Gastroesophageal sphincter (tissue), 4 donors: ENCODE results near the gene TECPR1. TPM values are rescaled to one million over a fixed set of nuclear protein-coding genes. Genes with fewer than 3 reads are reported as not detected.

Source experiments
- ATAC-seq: fragments of 150-250 bp; one replicate; pipeline ENCODE4 v1.9.1; 2016; ENCODE audit warnings: mild to moderate bottlenecking, moderate library complexity
- H3K27ac ChIP-seq, 4 donors: fragments of 200-600 bp; sonication (generic) in 3 of 4; 1 replicate in 3 of 4; 2 replicates in 1 of 4; pipeline ENCODE4 v1.5.1; 2016 to 2019
- H3K27me3 ChIP-seq: fragments of 200-600 bp; sonication (generic); one replicate; pipeline ENCODE4 v1.5.1; 2019
- H3K36me3 ChIP-seq, 2 donors: fragments of 200-600 bp; sonication (generic); one replicate each; pipeline ENCODE4 v1.5.1; 2019; ENCODE audit warnings: control low read depth in 1 of 2
- H3K4me1 ChIP-seq, 3 donors: fragments of 200-600 bp; sonication (generic); 1 replicate in 2 of 3; 2 replicates in 1 of 3; pipeline ENCODE4 v1.5.1; 2016 to 2019; ENCODE audit warnings: control low read depth in 2 of 3
- H3K4me3 ChIP-seq, 2 donors: fragments of 200-600 bp; sonication (generic); one replicate each; pipeline ENCODE4 v1.5.1; 2019; ENCODE audit warnings: mild to moderate bottlenecking in 1 of 2, moderate library complexity in 1 of 2
- H3K9me3 ChIP-seq, 3 donors: fragments of 200-600 bp; sonication (generic); one replicate each; pipeline ENCODE4 v1.5.1; 2017 to 2019; ENCODE audit warnings: control low read depth in 2 of 3
- EP300 ChIP-seq: sonication (generic); formaldehyde crosslinking; IDR thresholded peaks from one replicate; pipeline ENCODE4 v1.6.1; 2017; ENCODE audit warnings: antibody characterized with exemption, mild to moderate bottlenecking
- POLR2A ChIP-seq, 2 donors: fragments of 450-650 bp; IDR thresholded peaks; one replicate each; pipeline ENCODE4 v1.6.1; 2017; ENCODE audit warnings: antibody characterized with exemption in 2 of 2, mild to moderate bottlenecking in 2 of 2, moderate library complexity in 1 of 2
- POLR2AphosphoS5 ChIP-seq: sonication (generic); formaldehyde crosslinking; IDR thresholded peaks from one replicate; pipeline ENCODE4 v1.6.1; 2017; ENCODE audit warnings: antibody characterized with exemption
- WGBS, 2 donors: methylation state at CpG; one replicate each; pipeline ENCODE4 v1.1.5; 2018; ENCODE audit warnings: low coverage in 1 of 2; 5-methylcytosine and 5-hydroxymethylcytosine counted together
- total RNA-seq, 4 donors: library from RNA; depleted of rRNA; stranded (reverse); fragments of >200 nt; gene quantifications; one replicate each; pipeline ENCODE4 v1.1.0, GENCODE V29; 2016
- TF ChIP-seq, protein P1 (sequence below), 4 experiments: fragments of 200-600 bp in 2 of 4; fragments of 450-650 bp in 2 of 4; sonication (generic) in 1 of 4; IDR thresholded peaks; one replicate each; pipeline ENCODE4 v1.5.1; 2017 to 2019; ENCODE audit warnings: antibody characterized with exemption in 4 of 4, mild to moderate bottlenecking in 2 of 4, moderate library complexity in 2 of 4

The TECPR1 gene
- total RNA-seq, 4 donors from 2014 or later, result 18.6 to 22.3 (median 20.4) TPM

DNA sequence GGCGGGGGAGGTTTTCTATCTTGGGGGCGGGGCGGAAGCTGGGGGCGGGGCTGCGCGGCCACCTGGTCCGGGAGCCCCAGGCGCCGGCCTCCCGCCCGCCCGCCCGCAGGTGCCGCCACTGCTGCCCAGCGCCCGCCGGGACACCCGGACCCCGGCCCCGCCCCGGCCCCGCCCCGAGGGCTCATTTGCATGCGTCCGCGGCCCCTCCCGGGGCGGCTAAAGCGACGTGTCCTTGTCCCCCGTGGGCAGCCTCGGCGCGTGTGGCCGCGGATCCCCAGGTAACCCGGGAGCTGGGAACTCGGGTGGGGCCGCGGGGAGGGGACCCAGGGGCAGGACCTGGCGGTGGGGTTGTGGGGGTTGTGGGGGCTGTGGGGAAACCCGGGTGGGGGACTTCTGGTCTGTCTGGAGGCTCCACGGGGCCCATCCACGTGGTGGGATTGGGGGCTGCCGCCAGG lies 40.8 kb downstream of the TECPR1 start, which contains the start of gene BHLHA15:
Gene BHLHA15 (plus strand): TSS at position 219 of the 455 bp plus-strand sequence. CDS start 871 bp downstream, outside the sequence.
- Histone ChIP-seq H3K4me1 (peaks cover 0 to 16% (median 3%) of the 10 kb centered on the region in 3 donors), H3K36me3 (peaks cover 0 to 39% of the 10 kb centered on the region in 2 donors), H3K9me3 (no peaks in the 10 kb centered on the region), H3K4me3 (peak within 1 kb of the TSS in 1 of 2 donors; percentile 46), H3K27me3 (peaks cover 24% of the 10 kb centered on the region), H3K27ac (no peak within 1 kb of the TSS)
- whole genome bisulfite sequencing, 2 donors, result no CpG with 5 or more reads among the region's 45 CpGs
- no peak for ATAC-seq
- TF ChIP-seq POLR2A (IDR thresholded peaks at IDR 0.05), result no peak
- TF ChIP-seq POLR2AphosphoS5, result no peak
- TF ChIP-seq EP300, result no peak
- TF ChIP-seq, protein P1, sequence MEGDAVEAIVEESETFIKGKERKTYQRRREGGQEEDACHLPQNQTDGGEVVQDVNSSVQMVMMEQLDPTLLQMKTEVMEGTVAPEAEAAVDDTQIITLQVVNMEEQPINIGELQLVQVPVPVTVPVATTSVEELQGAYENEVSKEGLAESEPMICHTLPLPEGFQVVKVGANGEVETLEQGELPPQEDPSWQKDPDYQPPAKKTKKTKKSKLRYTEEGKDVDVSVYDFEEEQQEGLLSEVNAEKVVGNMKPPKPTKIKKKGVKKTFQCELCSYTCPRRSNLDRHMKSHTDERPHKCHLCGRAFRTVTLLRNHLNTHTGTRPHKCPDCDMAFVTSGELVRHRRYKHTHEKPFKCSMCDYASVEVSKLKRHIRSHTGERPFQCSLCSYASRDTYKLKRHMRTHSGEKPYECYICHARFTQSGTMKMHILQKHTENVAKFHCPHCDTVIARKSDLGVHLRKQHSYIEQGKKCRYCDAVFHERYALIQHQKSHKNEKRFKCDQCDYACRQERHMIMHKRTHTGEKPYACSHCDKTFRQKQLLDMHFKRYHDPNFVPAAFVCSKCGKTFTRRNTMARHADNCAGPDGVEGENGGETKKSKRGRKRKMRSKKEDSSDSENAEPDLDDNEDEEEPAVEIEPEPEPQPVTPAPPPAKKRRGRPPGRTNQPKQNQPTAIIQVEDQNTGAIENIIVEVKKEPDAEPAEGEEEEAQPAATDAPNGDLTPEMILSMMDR (IDR thresholded peaks at IDR 0.05), result no peak

DNA sequence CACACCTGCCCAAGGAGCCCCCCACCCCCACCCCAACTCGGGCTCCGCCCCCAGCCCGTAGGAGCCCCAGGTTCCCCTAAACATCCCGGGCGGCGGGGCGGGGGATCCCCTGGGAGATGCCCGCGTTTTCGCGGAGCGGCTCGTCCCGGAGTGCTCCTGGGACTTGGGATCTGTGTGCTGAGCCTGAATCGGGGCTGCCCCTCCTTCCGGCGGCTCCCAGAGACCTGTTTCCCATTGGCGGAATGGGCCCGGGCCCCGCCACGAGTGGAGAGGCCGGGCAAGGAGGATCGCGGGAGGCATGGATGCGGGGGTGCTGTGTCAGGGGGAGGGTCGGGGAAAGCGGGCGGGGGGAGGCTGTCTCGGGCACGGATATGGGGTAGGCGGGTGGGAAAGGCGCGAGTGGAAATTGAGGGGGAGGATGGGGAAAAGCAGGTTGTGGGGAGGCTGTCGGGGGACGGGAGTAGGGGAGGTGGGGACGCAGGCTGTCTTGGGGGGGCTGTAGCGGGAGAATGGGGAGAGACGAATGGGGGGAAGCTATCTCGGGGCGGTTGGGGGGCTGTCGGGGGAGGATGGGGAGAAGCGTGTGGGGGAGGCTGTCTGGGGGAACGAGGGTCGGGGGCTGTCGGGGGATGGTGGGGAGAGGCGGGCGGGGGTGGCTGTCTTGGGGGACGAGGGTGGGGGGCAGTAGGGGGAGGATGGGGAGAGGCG lies 41.4 kb downstream of the TECPR1 start:
- H3K27me3 ChIP-seq, result peaks cover 24% of the 10 kb centered on the region
- peaks cover 0 to 16% (median 3%) of the 10 kb centered on the region in 3 donors for H3K4me1 ChIP-seq
- TF ChIP-seq POLR2AphosphoS5 (no peak), EP300 (no peak)
- H3K4me3 ChIP-seq, result peak overlapping the region in 1 of 2 donors; percentile 46
- no peak overlapping the region for H3K27ac ChIP-seq
- H3K36me3 ChIP-seq, result peaks cover 0 to 39% of the 10 kb centered on the region in 2 donors
- no peak for ATAC-seq
- WGBS, 2 donors, result no CpG with 5 or more reads among the region's 49 CpGs
- no peaks in the 10 kb centered on the region for H3K9me3 ChIP-seq

DNA sequence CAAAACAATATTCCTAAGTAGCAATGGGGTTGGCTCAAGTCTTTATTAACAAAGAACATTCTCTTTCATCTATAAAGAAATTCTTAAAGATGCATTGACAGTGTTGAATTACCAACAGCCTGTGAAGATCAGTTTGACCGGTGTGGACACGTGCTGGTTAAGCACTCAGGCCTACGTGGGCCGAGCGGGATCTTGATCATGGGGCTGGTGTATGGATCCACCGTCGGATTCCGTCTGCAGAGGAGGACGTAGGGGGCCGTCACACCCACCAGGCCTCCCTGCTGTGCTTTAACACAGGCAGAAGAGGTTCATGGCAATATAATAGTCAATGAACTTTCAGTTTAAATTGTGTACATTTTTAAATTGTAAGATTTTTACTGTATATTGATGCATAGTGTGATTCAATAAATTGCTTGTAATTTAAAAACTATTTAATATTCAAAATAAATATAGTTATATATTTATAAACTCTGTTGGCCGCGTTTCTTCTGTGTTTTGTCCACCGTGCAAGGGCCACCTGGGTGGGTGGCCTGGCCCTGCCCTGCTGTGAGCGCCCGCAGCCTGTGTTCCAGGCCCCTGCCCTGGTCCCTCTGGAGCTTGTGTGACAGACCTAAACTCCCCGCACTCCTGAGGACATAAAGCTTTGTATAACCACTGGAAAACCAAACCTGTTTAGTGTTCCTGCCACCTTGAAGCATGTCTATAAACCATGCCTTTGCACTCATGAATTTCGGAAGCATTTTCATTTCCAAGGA lies 42.7 kb downstream of the TECPR1 start:
- Histone ChIP-seq H3K27me3 (peaks cover 24% of the 10 kb centered on the region), H3K36me3 (peaks cover 0 to 49% of the 10 kb centered on the region in 2 donors), H3K9me3 (no peaks in the 10 kb centered on the region), H3K27ac (no peak overlapping the region), H3K4me1 (peaks cover 0 to 16% (median 3%) of the 10 kb centered on the region in 3 donors), H3K4me3 (no peak overlapping the region)
- 95% methylated on average over 11 to 16 of the region's 17 CpGs for WGBS, 2 donors
- ATAC-seq, result no peak
- TF ChIP-seq POLR2AphosphoS5, result no peak
- TF ChIP-seq, protein P1 (IDR thresholded peaks at IDR 0.05), result no peak
- TF ChIP-seq POLR2A (IDR thresholded peaks at IDR 0.05), result no peak
- no peak for TF ChIP-seq EP300

DNA sequence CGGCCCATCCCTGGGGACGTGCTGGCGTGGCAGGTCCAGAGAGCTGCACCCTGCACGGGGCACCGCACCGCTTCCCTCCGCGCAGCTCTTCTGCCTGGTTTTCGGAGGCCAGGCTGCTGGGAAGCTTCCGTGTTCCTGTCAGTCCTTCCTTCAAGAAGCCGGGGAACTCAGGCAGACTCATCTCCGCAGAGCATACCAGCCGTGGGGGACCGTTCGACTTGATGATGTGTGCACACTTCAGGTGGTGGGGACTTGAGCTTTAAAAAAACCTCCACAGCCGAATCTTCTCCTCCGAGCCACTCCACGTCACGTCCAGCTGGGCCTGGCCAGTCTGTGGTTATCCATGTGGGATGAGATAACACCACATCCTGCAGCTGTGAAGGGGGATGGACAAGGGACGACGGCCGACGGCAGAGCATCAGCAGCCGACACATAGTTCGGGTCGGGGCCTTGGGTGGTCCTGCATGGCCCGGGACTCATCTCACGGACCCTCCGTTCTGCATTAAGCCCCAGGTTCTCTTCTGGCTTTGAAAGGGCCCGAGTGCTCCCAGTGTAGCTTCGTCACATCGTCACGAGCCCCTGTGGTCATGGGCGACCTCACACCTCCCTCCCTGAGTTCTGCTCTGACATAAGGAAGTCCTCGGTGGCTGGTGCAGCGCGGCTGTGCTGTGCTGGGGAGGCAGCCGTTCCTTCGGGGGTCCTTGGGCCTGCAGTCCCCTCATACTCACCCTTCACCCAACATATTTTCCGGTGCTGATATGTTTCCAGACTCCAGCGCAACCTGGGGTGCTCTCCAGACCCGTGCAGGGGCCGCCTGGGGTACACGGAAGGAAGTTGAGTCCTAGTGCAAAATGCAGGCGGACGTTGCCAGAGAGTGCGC lies 45.3 kb downstream of the TECPR1 start:
- ATAC-seq, result no peak
- Histone ChIP-seq H3K4me1 (peaks cover 0 to 15% (median 3%) of the 10 kb centered on the region in 3 donors), H3K27ac (no peak overlapping the region), H3K36me3 (peaks cover 0 to 67% of the 10 kb centered on the region in 2 donors), H3K27me3 (peaks cover 13% of the 10 kb centered on the region), H3K9me3 (no peaks in the 10 kb centered on the region), H3K4me3 (no peak overlapping the region)
- WGBS, 2 donors, result 88 to 91% methylated on average over 5 to 15 of the region's 47 CpGs
- TF ChIP-seq, protein P1 (IDR thresholded peaks at IDR 0.05), result no peak
- TF ChIP-seq POLR2AphosphoS5, result no peak
- no peak for TF ChIP-seq POLR2A (IDR thresholded peaks at IDR 0.05)
- no peak for TF ChIP-seq EP300
